Astrocyte of the spinal cord (primary cell): ENCODE results near the gene ZFP62.
A peak's percentile ranks its signal among the peaks of the same experiment; 100 is the strongest.

Experiments
- DNase-seq: peaks from one replicate; pipeline ENCODE4 v3.0.0; 2011; ENCODE audit warnings: low read depth, low spot score
- H3K4me3 ChIP-seq: 2 replicates; pipeline ENCODE4 v1.5.1; 2011; ENCODE audit warnings: low read depth, mild to moderate bottlenecking, low read length, moderate library complexity
- CTCF ChIP-seq: IDR thresholded peaks from 2 replicates; pipeline ENCODE4 v1.5.1; 2012; ENCODE audit warnings: low read depth, mild to moderate bottlenecking, low read length, inconsistent platforms
- in situ Hi-C: cut with HindIII; loops from 2 replicates; pipeline ENCODE4 v1.10.0; 2017; ENCODE audit warnings: low sequenced_read_pairs

ZFP62 gene

DNA sequence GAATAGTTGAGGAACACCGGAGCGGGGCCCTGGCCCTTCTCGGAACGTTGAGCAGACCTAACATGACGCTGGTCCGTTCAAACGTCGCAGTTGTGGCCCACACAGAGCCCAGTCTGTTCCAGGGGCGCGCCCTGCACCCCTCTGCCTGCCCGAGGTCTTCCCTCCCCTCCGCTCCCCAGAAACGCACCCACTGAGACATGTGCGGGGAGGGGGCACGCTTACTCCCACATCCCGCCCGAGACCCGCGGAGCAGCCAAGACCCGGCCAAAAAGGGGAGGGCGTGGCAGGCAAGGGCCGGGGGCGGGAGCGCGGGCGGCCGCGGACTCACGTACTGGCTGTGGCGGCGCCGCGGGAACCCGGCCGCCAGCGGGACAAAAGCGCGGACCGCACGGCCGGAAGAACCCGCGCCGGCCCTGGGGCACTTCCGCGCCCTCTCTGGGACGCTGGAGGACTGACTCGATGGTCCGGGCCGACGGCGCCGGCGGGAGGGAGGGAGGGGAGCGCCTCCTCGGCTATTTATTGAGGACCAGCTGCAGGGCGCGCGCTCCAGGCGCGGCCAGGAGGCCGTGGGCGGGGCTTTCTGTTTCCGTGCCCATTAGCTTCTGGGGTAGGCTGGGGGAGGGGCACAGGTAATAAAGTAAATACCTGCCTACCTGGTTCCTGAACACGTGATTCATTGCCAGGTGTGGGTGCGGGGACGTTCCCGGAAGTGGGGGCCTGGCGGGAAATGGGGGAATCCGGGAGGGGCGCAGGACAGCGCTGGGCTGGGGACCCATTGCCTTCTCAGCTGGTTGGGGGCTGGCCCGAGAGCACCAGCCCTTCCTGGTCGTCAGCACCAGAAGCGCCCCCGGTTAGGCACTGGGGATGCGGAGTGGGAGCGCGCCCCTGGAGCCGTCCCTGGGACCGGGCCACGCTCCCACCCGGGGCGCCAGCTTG lies at the start of gene ZFP62:
Gene ZFP62 (minus strand): TSS at position 390 of the 936 bp plus-strand sequence. CDS start 57 bp downstream, at position 333.
- peak; percentile 94 for DNase-seq
- no peak for TF ChIP-seq CTCF
- H3K4me3 ChIP-seq = peak within 1 kb of the TSS; percentile 85
- in situ Hi-C loops = no loop called here

GRCh38 chr5:180910735-180911134 lies 49.7 kb upstream of the ZFP62 start:
- in situ Hi-C loops = no loop called here
- H3K4me3 ChIP-seq = no peak overlapping the region
- TF ChIP-seq CTCF = no peak
- no peak for DNase-seq

GRCh38 chr5:180910182-180910581 lies 49.1 kb upstream of the ZFP62 start:
- in situ Hi-C loops = no loop called here
- no peak overlapping the region for H3K4me3 ChIP-seq
- no peak for TF ChIP-seq CTCF
- no peak for DNase-seq

DNA sequence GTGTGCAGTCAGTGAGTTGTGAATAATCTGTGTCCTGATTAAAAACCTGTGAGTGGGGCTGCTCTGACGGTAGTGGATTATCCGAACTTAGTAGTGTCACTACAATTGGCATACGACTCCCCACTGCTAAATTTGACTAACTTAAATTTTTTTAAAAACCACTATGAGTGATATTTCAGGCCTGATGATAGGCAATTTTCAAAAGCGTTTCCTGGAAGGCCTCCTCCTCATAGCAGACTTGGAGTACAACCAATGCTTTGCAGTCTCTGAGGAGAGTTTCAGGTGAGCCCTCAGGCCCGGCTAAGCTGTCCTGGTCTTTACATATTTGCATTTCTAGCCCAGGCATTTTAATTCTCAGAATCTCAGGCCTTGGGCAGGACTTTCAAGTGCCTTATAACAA lies 48.7 kb upstream of the ZFP62 start:
- DNase-seq = no peak
- H3K4me3 ChIP-seq = no peak overlapping the region
- no peak for TF ChIP-seq CTCF
- in situ Hi-C loops = no loop called here

- H3K4me3 ChIP-seq = no peak overlapping the region
- DNase-seq = no peak
- no peak for TF ChIP-seq CTCF
- in situ Hi-C loops = no loop called here
Observed at GRCh38 chr5:180908998-180909731, 48.1 kb upstream of the ZFP62 start.

GRCh38 chr5:180908400-180908799 lies 47.3 kb upstream of the ZFP62 start:
- TF ChIP-seq CTCF = no peak
- in situ Hi-C loops = no loop called here
- no peak for DNase-seq
- no peak overlapping the region for H3K4me3 ChIP-seq
